Activated CD4-positive, alpha-beta T cell treated with anti-CD3 and anti-CD28 coated beads, Interleukin-10, Interleukin-2, amounts not matched to agents 100 ng/mL and 50 ng/mL, durations not matched to agents 16 hours and 8 hours (primary cell): Measurements from ENCODE around the gene TM7SF3.
"Not testable (repeated sequence)": the region's sequence is repeated elsewhere in the genome, so short reads cannot be mapped to it uniquely, and the experiment has no call there.

Experiments used
- DNase-seq: peaks from one replicate; pipeline ENCODE4 v3.0.0-alpha.2; 2020

The TM7SF3 gene

GRCh38 chr12:26976687-26977086 lies 37.5 kb downstream of the TM7SF3 start:
- no peak for DNase-seq

- peak; percentile 81 for DNase-seq
Measured at GRCh38 chr12:26971963-26972362, 42.2 kb downstream of the TM7SF3 start.

GRCh38 chr12:26970136-26970535 lies 44.0 kb downstream of the TM7SF3 start:
- DNase-seq, result no peak

GRCh38 chr12:26966842-26967241 lies 47.3 kb downstream of the TM7SF3 start:
- DNase-seq, result no peak

- DNase-seq, result no peak
Measured at GRCh38 chr12:26963413-26963812, 50.8 kb downstream of the TM7SF3 start.

- DNase-seq, result no peak
Measured at GRCh38 chr12:26961803-26962202, 52.4 kb downstream of the TM7SF3 start.

GRCh38 chr12:26961391-26961790 lies 52.8 kb downstream of the TM7SF3 start:
- DNase-seq, result not testable (repeated sequence)

GRCh38 chr12:26954027-26954426 lies 60.2 kb downstream of the TM7SF3 start:
- DNase-seq, result no peak

GRCh38 chr12:26953447-26953846 lies 60.7 kb downstream of the TM7SF3 start:
- DNase-seq, result no peak

- DNase-seq, result no peak
Measured at GRCh38 chr12:26948309-26948708, 65.9 kb downstream of the TM7SF3 start.

GRCh38 chr12:26941215-26941594 lies 73.0 kb downstream of the TM7SF3 start:
- peak; percentile 27 for DNase-seq

- peak; percentile 32 for DNase-seq
Measured at GRCh38 chr12:26940516-26941214, 73.5 kb downstream of the TM7SF3 start.

- DNase-seq, result no peak
Measured at GRCh38 chr12:26939953-26940352, 74.2 kb downstream of the TM7SF3 start.

GRCh38 chr12:26939192-26939832 lies 74.9 kb downstream of the TM7SF3 start:
- no peak for DNase-seq

GRCh38 chr12:26938701-26939062 lies 75.5 kb downstream of the TM7SF3 start:
- DNase-seq, result peak; percentile 32

GRCh38 chr12:26937863-26938700 lies 76.1 kb downstream of the TM7SF3 start, which contains the start of the genes FGFR1OP2 and INTS13:
TSS of gene FGFR1OP2 (plus strand) at chr12:26938470. CDS start at chr12:26954159, 15,689 bp downstream.
TSS of gene INTS13 (minus strand) at chr12:26937981. CDS start at chr12:26936803, 1,178 bp downstream.
- peak; percentile 99 for DNase-seq

- no peak for DNase-seq
Measured at GRCh38 chr12:26937443-26937862, 76.7 kb downstream of the TM7SF3 start.

GRCh38 chr12:26936559-26937442 lies 77.4 kb downstream of the TM7SF3 start:
- DNase-seq, result peak; percentile 29

GRCh38 chr12:26935636-26936378 lies 78.4 kb downstream of the TM7SF3 start:
- DNase-seq, result peak; percentile 73

- DNase-seq, result no peak
Measured at GRCh38 chr12:26929590-26929989, 84.6 kb downstream of the TM7SF3 start.

GRCh38 chr12:26928661-26929060 lies 85.5 kb downstream of the TM7SF3 start:
- no peak for DNase-seq
